Prostate gland (tissue), 2 donors: ENCODE results near the gene ACTN2. TPM values are rescaled to one million over a fixed set of nuclear protein-coding genes. Genes with fewer than 3 reads are reported as not detected.

Experiments
- DNase-seq: peaks from one replicate; pipeline ENCODE4 v3.0.0-alpha.2; 2019; ENCODE audit warnings: low spot score
- H3K27ac ChIP-seq, 2 donors: fragments of 200-600 bp; sonication (generic); 2 replicates each; pipeline ENCODE4 v1.5.1; 2017 to 2019
- H3K27me3 ChIP-seq: fragments of 200-600 bp; sonication (generic); replicated peaks from 2 replicates; pipeline ENCODE4 v1.5.1; 2019; ENCODE audit not compliant: insufficient read depth
- H3K36me3 ChIP-seq, 2 donors: fragments of 200-600 bp; sonication (generic); 1 replicate in 1 of 2; 2 replicates in 1 of 2; pipeline versions ENCODE4 v1.5.1 to v1.8.1; 2017 to 2019
- H3K4me1 ChIP-seq: fragments of 200-600 bp; sonication (generic); replicated peaks from 2 replicates; pipeline ENCODE4 v1.5.1; 2019
- H3K4me3 ChIP-seq, 2 donors: fragments of 200-600 bp; sonication (generic); 2 replicates each; pipeline ENCODE4 v1.5.1; 2017 to 2019
- H3K9me3 ChIP-seq: fragments of 200-600 bp; sonication (generic); 2 replicates; pipeline ENCODE4 v1.5.1; 2017
- CTCF ChIP-seq, 4 experiments: fragments of 200-600 bp in 2 of 4; fragments of 450-650 bp in 2 of 4; sonication (generic) in 2 of 4; IDR thresholded peaks; 1 replicate in 3 of 4; 2 replicates in 1 of 4; pipeline ENCODE4 v1.5.1; 2016 to 2019; ENCODE audit warnings: antibody characterized with exemption in 4 of 4, mild to moderate bottlenecking in 2 of 4, moderate library complexity in 2 of 4
- POLR2A ChIP-seq: fragments of 450-650 bp; IDR thresholded peaks from one replicate; pipeline ENCODE4 v1.6.1; 2016; ENCODE audit warnings: antibody characterized with exemption, mild to moderate bottlenecking
- POLR2AphosphoS5 ChIP-seq: sonication (generic); formaldehyde crosslinking; IDR thresholded peaks from one replicate; pipeline ENCODE4 v1.6.1; 2017; ENCODE audit warnings: antibody characterized with exemption
- WGBS: methylation state at CpG from one replicate; pipeline ENCODE4 v1.1.5; 2018; 5-methylcytosine and 5-hydroxymethylcytosine counted together
- intact Hi-C: fragments of 100-400 bp; cut with DNase I; formaldehyde crosslinking; loops from one replicate; pipeline ENCODE4 v1.14.2; 2022
- total RNA-seq, 2 donors: library from RNA; depleted of rRNA; stranded (reverse); fragments of >200 nt; gene quantifications; one replicate each; pipeline ENCODE4 v1.1.0, GENCODE V29; 2016

The ACTN2 gene
- total RNA-seq, 2 donors from 2014 or later, result 7.6 to 36.4 TPM

- intact Hi-C loops, result no loop called here
- no peak for TF ChIP-seq POLR2A
- TF ChIP-seq POLR2AphosphoS5, result no peak
- TF ChIP-seq CTCF (IDR thresholded peaks at IDR 0.05), result no peak
- Histone ChIP-seq H3K4me3 (no peak overlapping the region), H3K9me3 (no peaks in the 10 kb centered on the region), H3K27me3 (no peaks in the 10 kb centered on the region), H3K4me1 (no peaks in the 10 kb centered on the region), H3K36me3 (no peaks in the 10 kb centered on the region), H3K27ac (no peak overlapping the region)
- 88% methylated on average over 3 of the region's 3 CpGs for WGBS
- no peak for DNase-seq
These were observed 123.7 kb downstream of the ACTN2 start for GRCh38 chr1:236810018-236810417.

GRCh38 chr1:236812334-236813030 is 126.2 kb downstream of the ACTN2 start:
- Histone ChIP-seq H3K9me3 (no peaks in the 10 kb centered on the region), H3K36me3 (no peaks in the 10 kb centered on the region)
- no peak for DNase-seq

More at GRCh38 chr1:236812334-236813030, 126.2 kb downstream of the ACTN2 start:
- Histone ChIP-seq H3K27me3 (no peaks in the 10 kb centered on the region), H3K27ac (no peak overlapping the region), H3K4me3 (no peak overlapping the region), H3K4me1 (no peaks in the 10 kb centered on the region)
- intact Hi-C loops, result no loop called here
- no peak for TF ChIP-seq POLR2AphosphoS5
- no peak for TF ChIP-seq CTCF (IDR thresholded peaks at IDR 0.05)
- no peak for TF ChIP-seq POLR2A
- 92% methylated on average over 5 of the region's 5 CpGs for WGBS

Other genes starting within 250 kb of the ACTN2 start
- 100 to 1,000 TPM in 1 of 2 donors, 10 to 100 TPM in 1; 86.0 to 119 TPM for gene LGALS8, start 162.5 kb upstream of the ACTN2 start, total RNA-seq
- 10 to 100 TPM; 14.1 to 40.7 TPM for gene HEATR1, start 82.0 kb upstream of the ACTN2 start, total RNA-seq
- gene MTR, start 108.8 kb downstream of the ACTN2 start, total RNA-seq, result 10 to 100 TPM; 18.8 to 48.7 TPM